Measurements from ENCODE around the gene SLC38A4. TPM values are rescaled to one million over a fixed set of nuclear protein-coding genes. Genes with fewer than 3 reads are reported as not detected.

The SLC38A4 gene
- total RNA-seq, 1 experiment from 2014 or later = not detected

GRCh38 chr12:46858368-46858767 lies 32.6 kb upstream of the SLC38A4 start (continued):
- TF ChIP-seq ZBTB33 (IDR thresholded peaks at IDR 0.05; ENCODE audit: extremely low read depth, insufficient replicate concordance, low read length) (no peak), EGR1 (IDR thresholded peaks at IDR 0.05; ENCODE audit: low read depth) (no peak)

- Histone ChIP-seq H3K79me2 (ENCODE audit: insufficient read depth, low read length) (no peaks in the 10 kb centered on the region), H3K4me1 (ENCODE audit: control insufficient read depth in 1 of 2, insufficient read depth in 2 of 2, low read length in 2 of 2) (no peaks in the 10 kb centered on the region), H3K9ac (ENCODE audit: low read length) (no peak overlapping the region), H3K9me2 (ENCODE audit: insufficient read depth) (no peaks in the 10 kb centered on the region), H3K4me2 (ENCODE audit: low read length) (no peak overlapping the region), H4K20me1 (ENCODE audit: insufficient read depth) (no peaks in the 10 kb centered on the region), H3K9me3 (ENCODE audit: control insufficient read depth in 1 of 2, insufficient read depth in 1 of 2, low read depth in 1 of 2, low read length in 2 of 2) (peaks cover 8 to 9% of the 10 kb centered on the region in 2 experiments; a peak in 3 of 4 replicates), H2AFZ (ENCODE audit: low read depth, low read length, poor library complexity, severe bottlenecking) (no peak overlapping the region), H3K36me3 (ENCODE audit: control insufficient read depth in 1 of 2, insufficient read depth in 2 of 2, low read length in 2 of 2) (no peaks in the 10 kb centered on the region), H3K4me3 (replicated peaks in 1 of 2; ENCODE audit: low read depth in 1 of 2, low read length in 2 of 2) (no peak overlapping the region), H3K27ac (ENCODE audit: low read depth, low read length) (no peak overlapping the region), H3K27me3 (ENCODE audit: insufficient read depth, low read length) (no peaks in the 10 kb centered on the region)
- TF ChIP-seq ELF1 (IDR thresholded peaks at IDR 0.05; ENCODE audit: borderline replicate concordance, low read depth) = no peak
- TF ChIP-seq ZBTB33 (IDR thresholded peaks at IDR 0.05; ENCODE audit: extremely low read depth, insufficient replicate concordance, low read length) = no peak
- TF ChIP-seq RAD21 (IDR thresholded peaks at IDR 0.05; ENCODE audit: low read depth) = no peak
- no peak for TF ChIP-seq YY1 (IDR thresholded peaks at IDR 0.05; ENCODE audit: extremely low read depth, insufficient replicate concordance, low read depth, low read length)
- TF ChIP-seq EZH2 (IDR thresholded peaks at IDR 0.05) = no peak
- no peak for TF ChIP-seq EZH2phosphoT487 (IDR thresholded peaks at IDR 0.05; ENCODE audit: borderline replicate concordance)
- no peak for TF ChIP-seq TCF7L2 (IDR thresholded peaks at IDR 0.05; ENCODE audit: borderline replicate concordance, extremely low read depth, insufficient read depth, insufficient read length)
- no peak for TF ChIP-seq SIN3A (IDR thresholded peaks at IDR 0.05; ENCODE audit: low read depth)
- no peak for TF ChIP-seq CBX3 (IDR thresholded peaks at IDR 0.05; ENCODE audit: low read depth)
- no peak for TF ChIP-seq CEBPB (IDR thresholded peaks at IDR 0.05; ENCODE audit: low read depth)
- no peak for ATAC-seq
- ChIA-PET RAD21 (ENCODE audit: low non-redundant PET in 1 of 2, low total read pairs in 2 of 2, uncharacterized antibody in 2 of 2, unreplicated experiment in 2 of 2) (no interaction called here), CTCF (no interaction called here), POLR2A (no interaction called here)
- no TSS peak for BruUV-seq (replicated peaks)
- DNase-seq (ENCODE audit: low read depth, low spot score) = no peak
- intact Hi-C loops (cut with micrococcal nuclease) = no loop called here
Measured at GRCh38 chr12:46857486-46857885, 31.7 kb upstream of the SLC38A4 start.

All from HCT116 (cell line).